ENCODE results near the gene CCDC185.

- TF ChIP-seq, protein P1, sequence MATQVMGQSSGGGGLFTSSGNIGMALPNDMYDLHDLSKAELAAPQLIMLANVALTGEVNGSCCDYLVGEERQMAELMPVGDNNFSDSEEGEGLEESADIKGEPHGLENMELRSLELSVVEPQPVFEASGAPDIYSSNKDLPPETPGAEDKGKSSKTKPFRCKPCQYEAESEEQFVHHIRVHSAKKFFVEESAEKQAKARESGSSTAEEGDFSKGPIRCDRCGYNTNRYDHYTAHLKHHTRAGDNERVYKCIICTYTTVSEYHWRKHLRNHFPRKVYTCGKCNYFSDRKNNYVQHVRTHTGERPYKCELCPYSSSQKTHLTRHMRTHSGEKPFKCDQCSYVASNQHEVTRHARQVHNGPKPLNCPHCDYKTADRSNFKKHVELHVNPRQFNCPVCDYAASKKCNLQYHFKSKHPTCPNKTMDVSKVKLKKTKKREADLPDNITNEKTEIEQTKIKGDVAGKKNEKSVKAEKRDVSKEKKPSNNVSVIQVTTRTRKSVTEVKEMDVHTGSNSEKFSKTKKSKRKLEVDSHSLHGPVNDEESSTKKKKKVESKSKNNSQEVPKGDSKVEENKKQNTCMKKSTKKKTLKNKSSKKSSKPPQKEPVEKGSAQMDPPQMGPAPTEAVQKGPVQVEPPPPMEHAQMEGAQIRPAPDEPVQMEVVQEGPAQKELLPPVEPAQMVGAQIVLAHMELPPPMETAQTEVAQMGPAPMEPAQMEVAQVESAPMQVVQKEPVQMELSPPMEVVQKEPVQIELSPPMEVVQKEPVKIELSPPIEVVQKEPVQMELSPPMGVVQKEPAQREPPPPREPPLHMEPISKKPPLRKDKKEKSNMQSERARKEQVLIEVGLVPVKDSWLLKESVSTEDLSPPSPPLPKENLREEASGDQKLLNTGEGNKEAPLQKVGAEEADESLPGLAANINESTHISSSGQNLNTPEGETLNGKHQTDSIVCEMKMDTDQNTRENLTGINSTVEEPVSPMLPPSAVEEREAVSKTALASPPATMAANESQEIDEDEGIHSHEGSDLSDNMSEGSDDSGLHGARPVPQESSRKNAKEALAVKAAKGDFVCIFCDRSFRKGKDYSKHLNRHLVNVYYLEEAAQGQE (IDR thresholded peaks at IDR 0.05) = no peak
- TF ChIP-seq, protein P2, sequence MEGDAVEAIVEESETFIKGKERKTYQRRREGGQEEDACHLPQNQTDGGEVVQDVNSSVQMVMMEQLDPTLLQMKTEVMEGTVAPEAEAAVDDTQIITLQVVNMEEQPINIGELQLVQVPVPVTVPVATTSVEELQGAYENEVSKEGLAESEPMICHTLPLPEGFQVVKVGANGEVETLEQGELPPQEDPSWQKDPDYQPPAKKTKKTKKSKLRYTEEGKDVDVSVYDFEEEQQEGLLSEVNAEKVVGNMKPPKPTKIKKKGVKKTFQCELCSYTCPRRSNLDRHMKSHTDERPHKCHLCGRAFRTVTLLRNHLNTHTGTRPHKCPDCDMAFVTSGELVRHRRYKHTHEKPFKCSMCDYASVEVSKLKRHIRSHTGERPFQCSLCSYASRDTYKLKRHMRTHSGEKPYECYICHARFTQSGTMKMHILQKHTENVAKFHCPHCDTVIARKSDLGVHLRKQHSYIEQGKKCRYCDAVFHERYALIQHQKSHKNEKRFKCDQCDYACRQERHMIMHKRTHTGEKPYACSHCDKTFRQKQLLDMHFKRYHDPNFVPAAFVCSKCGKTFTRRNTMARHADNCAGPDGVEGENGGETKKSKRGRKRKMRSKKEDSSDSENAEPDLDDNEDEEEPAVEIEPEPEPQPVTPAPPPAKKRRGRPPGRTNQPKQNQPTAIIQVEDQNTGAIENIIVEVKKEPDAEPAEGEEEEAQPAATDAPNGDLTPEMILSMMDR (IDR thresholded peaks at IDR 0.05; ENCODE audit: low read depth, low read length, missing input control) = no peak
- TF ChIP-seq MAX (IDR thresholded peaks at IDR 0.05) = no peak
- no peak for TF ChIP-seq JUND (IDR thresholded peaks at IDR 0.05)
- no peak for TF ChIP-seq EGR1 (IDR thresholded peaks at IDR 0.05; ENCODE audit: low read depth in 2 of 2)
Observed at GRCh38 chr1:223405507-223405906, 12.3 kb downstream of the CCDC185 start.

Measured in liver (tissue), 3 donors.